H1 (cell line): ENCODE results near the gene AMOT. TPM values are rescaled to one million over a fixed set of nuclear protein-coding genes. Genes with fewer than 3 reads are reported as not detected.
"Not testable (repeated sequence)": the region's sequence is repeated elsewhere in the genome, so short reads cannot be mapped to it uniquely, and the experiment has no call there.

ENCODE experiments used
- CTCF ChIA-PET: fragments of 300-600 bp; sonication (Branson Sonifier 250); formaldehyde crosslinking; loops from one replicate; lab custom pipeline; 2021; ENCODE audit not compliant: partially characterized antibody; lab: Charles Lee
- POLR2A ChIA-PET: fragments of 300-600 bp; sonication (Branson Sonifier 250); formaldehyde crosslinking; loops from one replicate; lab custom pipeline; 2021; ENCODE audit warnings: inconsistent platforms; ENCODE audit not compliant: partially characterized antibody; lab: Charles Lee
- DNase-seq, 2 experiments: peaks; one replicate each; pipeline versions ENCODE4 v3.0.0 to v3.0.0-alpha.2; 2010 to 2022; ENCODE audit warnings: low spot score in 2 of 2, low read depth in 1 of 2, mixed read lengths in 1 of 2
- FAIRE-seq: peaks from 2 replicates; lab custom pipeline; 2011; peaks lifted over from hg19 to GRCh38; lab: Jason Lieb, UNC
- H2AFZ ChIP-seq: 2 replicates; pipeline ENCODE4 v1.8.1; 2012; ENCODE audit warnings: low read length, inconsistent platforms
- H2AK5ac ChIP-seq: 2 replicates; pipeline ENCODE4 v1.6.1; 2013; ENCODE audit warnings: low read depth, low read length
- H2BK120ac ChIP-seq: replicated peaks from 2 replicates; pipeline ENCODE3; 2013; ENCODE audit warnings: low read depth, low read length, inconsistent platforms
- H2BK12ac ChIP-seq: 2 replicates; pipeline ENCODE4 v1.6.1; 2013; ENCODE audit warnings: low read depth, low read length
- H2BK15ac ChIP-seq: 2 replicates; pipeline ENCODE4 v1.6.1; 2013; ENCODE audit warnings: low read length
- H2BK20ac ChIP-seq: 2 replicates; pipeline ENCODE4 v1.6.1; 2013; ENCODE audit warnings: low read length
- H2BK5ac ChIP-seq: 2 replicates; pipeline ENCODE4 v1.6.1; 2013; ENCODE audit warnings: low read depth, low read length
- H3K14ac ChIP-seq: 2 replicates; pipeline ENCODE4 v1.6.1; 2013; ENCODE audit warnings: inconsistent platforms; ENCODE audit not compliant: insufficient read length
- H3K18ac ChIP-seq: 2 replicates; pipeline ENCODE4 v1.6.1; 2013; ENCODE audit warnings: low read length; ENCODE audit errors: extremely low read depth
- H3K23ac ChIP-seq: 2 replicates; pipeline ENCODE4 v1.6.1; 2013; ENCODE audit warnings: inconsistent platforms; ENCODE audit not compliant: insufficient read length
- H3K23me2 ChIP-seq: 2 replicates; pipeline ENCODE4 v1.6.1; 2013; ENCODE audit warnings: low read depth, low read length
- H3K27ac ChIP-seq: 2 replicates; pipeline ENCODE4 v1.6.1; 2011; ENCODE audit warnings: low read depth, low read length, inconsistent platforms
- H3K27me3 ChIP-seq, 4 experiments: replicated peaks in 1 of 4; 1 replicate in 1 of 4; 2 replicates in 3 of 4; pipeline versions ENCODE4 v1.6.1 to v1.8.1; 2011 to 2013; ENCODE audit warnings: low read length in 3 of 4, mild to moderate bottlenecking in 3 of 4, inconsistent platforms in 2 of 4, mixed read lengths in 2 of 4, moderate library complexity in 1 of 4; ENCODE audit not compliant: control insufficient read depth in 3 of 4, insufficient read depth in 3 of 4; ENCODE audit errors: extremely low read depth in 1 of 4
- H3K36me3 ChIP-seq, 4 experiments: 2 replicates each; pipeline versions ENCODE4 v1.6.1 to v1.8.1; 2011 to 2013; ENCODE audit warnings: mild to moderate bottlenecking in 4 of 4, low read length in 3 of 4, moderate library complexity in 2 of 4, control low read depth in 1 of 4, inconsistent platforms in 1 of 4; ENCODE audit not compliant: insufficient read depth in 4 of 4, control insufficient read depth in 2 of 4
- H3K4ac ChIP-seq: replicated peaks from 2 replicates; pipeline ENCODE3; 2013; ENCODE audit warnings: low read length, low read depth, mixed read lengths, inconsistent platforms; ENCODE audit not compliant: insufficient read length
- H3K4me1 ChIP-seq, 4 experiments: replicated peaks in 1 of 4; 1 replicate in 1 of 4; 2 replicates in 3 of 4; pipeline versions ENCODE4 v1.6.1 to v1.8.1; 2011 to 2013; ENCODE audit warnings: low read length in 3 of 4, inconsistent platforms in 2 of 4, mixed read lengths in 1 of 4; ENCODE audit not compliant: insufficient read depth in 4 of 4, control insufficient read depth in 3 of 4
- H3K4me2 ChIP-seq, 2 experiments: 2 replicates each; pipeline versions ENCODE4 v1.6.1 to v1.8.1; 2011 to 2013; ENCODE audit warnings: low read depth in 2 of 2, low read length in 2 of 2, control low read depth in 1 of 2, inconsistent platforms in 1 of 2, mild to moderate bottlenecking in 1 of 2; ENCODE audit not compliant: insufficient read depth in 1 of 2
- H3K4me3 ChIP-seq, 4 experiments: fragments of 200-600, 300-600 bp in 1 of 4; sonication (generic), shearing (Covaris generic), sonication (Bioruptor Twin) in 1 of 4; 2 replicates each; pipeline versions ENCODE4 v1.5.1 to v1.8.1; 2011 to 2016; ENCODE audit warnings: low read length in 4 of 4, low read depth in 3 of 4, control low read depth in 2 of 4, inconsistent platforms in 2 of 4, mild to moderate bottlenecking in 2 of 4, mixed read lengths in 1 of 4, moderate library complexity in 1 of 4; ENCODE audit not compliant: insufficient read depth in 2 of 4; ENCODE audit errors: extremely low read depth in 1 of 4
- H3K56ac ChIP-seq: replicated peaks from 2 replicates; pipeline ENCODE3; 2013; ENCODE audit warnings: low read depth, mild to moderate bottlenecking, mixed read lengths, low read length, inconsistent platforms; ENCODE audit not compliant: insufficient read length
- H3K79me1 ChIP-seq: 2 replicates; pipeline ENCODE4 v1.6.1; 2013; ENCODE audit warnings: low read depth, low read length, control low read depth
- H3K79me2 ChIP-seq, 2 experiments: 2 replicates each; pipeline versions ENCODE4 v1.6.1 to v1.8.1; 2012 to 2013; ENCODE audit warnings: low read length in 2 of 2, mild to moderate bottlenecking in 2 of 2, inconsistent platforms in 1 of 2; ENCODE audit not compliant: insufficient read depth in 2 of 2, control insufficient read depth in 1 of 2
- H3K9ac ChIP-seq, 4 experiments: replicated peaks in 1 of 4; 1 replicate in 1 of 4; 2 replicates in 3 of 4; pipeline versions ENCODE4 v1.6.1 to v1.8.1; 2011 to 2013; ENCODE audit warnings: low read depth in 3 of 4, low read length in 3 of 4, control low read depth in 2 of 4, mild to moderate bottlenecking in 2 of 4, moderate library complexity in 2 of 4, inconsistent platforms in 1 of 4; ENCODE audit errors: extremely low read depth in 1 of 4
- H3K9me3 ChIP-seq, 2 experiments: 2 replicates each; pipeline versions ENCODE4 v1.6.1 to v1.8.1; 2012 to 2013; ENCODE audit warnings: mild to moderate bottlenecking in 2 of 2, moderate library complexity in 2 of 2, control low read depth in 1 of 2, inconsistent platforms in 1 of 2, low read depth in 1 of 2, low read length in 1 of 2, mixed read lengths in 1 of 2; ENCODE audit not compliant: insufficient read depth in 2 of 2
- H4K20me1 ChIP-seq, 2 experiments: replicated peaks in 1 of 2; 2 replicates each; pipeline versions ENCODE3 to v1.8.1; 2011 to 2013; ENCODE audit warnings: inconsistent platforms in 2 of 2, low read length in 2 of 2, mild to moderate bottlenecking in 1 of 2; ENCODE audit not compliant: insufficient read depth in 2 of 2, control insufficient read depth in 1 of 2
- H4K5ac ChIP-seq: 2 replicates; pipeline ENCODE4 v1.6.1; 2013; ENCODE audit warnings: low read length, low read depth, mixed read lengths, inconsistent platforms; ENCODE audit not compliant: insufficient read length
- H4K8ac ChIP-seq: 2 replicates; pipeline ENCODE4 v1.8.0; 2013; ENCODE audit warnings: mild to moderate bottlenecking, moderate library complexity, low read length, inconsistent platforms; ENCODE audit not compliant: insufficient read depth; ENCODE audit errors: extremely low read depth
- H4K91ac ChIP-seq: replicated peaks from 2 replicates; pipeline ENCODE3; 2013; ENCODE audit warnings: low read length, mixed read lengths, inconsistent platforms; ENCODE audit not compliant: insufficient read length
- WGBS, 2 experiments: shearing (Covaris generic) in 1 of 2; methylation state at CpG; one replicate each; pipeline versions ENCODE4 v1.1.6 to v1.1.7; 2013 to 2015; ENCODE audit warnings: low lambda C conversion rate in 2 of 2, mixed read lengths in 2 of 2, inconsistent platforms in 1 of 2, low coverage in 1 of 2, missing lambda C conversion rate in 1 of 2; ENCODE audit not compliant: insufficient replicate concordance in 2 of 2, insufficient coverage in 1 of 2, insufficient read length in 1 of 2; ENCODE audit errors: extremely low coverage in 1 of 2, missing lambda C conversion rate in 1 of 2; 5-methylcytosine and 5-hydroxymethylcytosine counted together
- polyA plus RNA-seq, 7 experiments: library from polyadenylated mRNA; depleted of rRNA in 3 of 7; stranded (reverse) in 5 of 7; unstranded in 2 of 7; fragments of >200 nt in 5 of 7; fragments of 200-250 nt in 2 of 7; gene quantifications; 1 replicate in 5 of 7; 2 replicates in 1 of 7; 4 replicates in 1 of 7; pipeline versions ENCODE4 v1.2.1 to v1.2.3, GENCODE V29; 2011 to 2013; ENCODE audit warnings: missing spikeins in 2 of 7, mixed read lengths in 2 of 7
- total RNA-seq: library from RNA; stranded (reverse); fragmentation: NEBNext Ultra II Directional; extraction: Animal tissue kit (Norgen Biotek cat#: 25700); gene quantifications from 2 replicates; pipeline ENCODE4 v1.2.1, GENCODE V29; 2021

The AMOT gene
- total and polyA plus RNA-seq, 2 of the 8 experiments (the other 6 are each of a cell fraction or from before 2014, with no cell fraction given): 2.3 to 7.1 TPM

GRCh38 chrX:112854901-112855300, 14.3 kb upstream of the AMOT start:
- CTCF ChIA-PET: interaction anchor here (0.8 kb wide), 1 partner anchor 32 kb away, joined by 3 read pairs; no protein-coding TSS in a partner anchor
- H2AFZ ChIP-seq, H2BK12ac ChIP-seq, H4K91ac ChIP-seq, H3K4ac ChIP-seq, DNase-seq, H3K23me2 ChIP-seq, H4K5ac ChIP-seq, H4K8ac ChIP-seq, H3K27me3 ChIP-seq, H3K4me1 ChIP-seq, H3K23ac ChIP-seq, POLR2A ChIA-PET, FAIRE-seq, H3K56ac ChIP-seq, H2BK5ac ChIP-seq, H3K18ac ChIP-seq, H2BK15ac ChIP-seq, H2BK20ac ChIP-seq, H3K36me3 ChIP-seq, H3K9me3 ChIP-seq, H3K9ac ChIP-seq, H3K79me2 ChIP-seq, H2AK5ac ChIP-seq, H3K79me1 ChIP-seq, H2BK120ac ChIP-seq, H3K4me2 ChIP-seq, H4K20me1 ChIP-seq, H3K27ac ChIP-seq, H3K4me3 ChIP-seq, H3K14ac ChIP-seq: not testable (repeated sequence)
- 93% methylated on average over 2 of the region's 26 CpGs; no CpG with 5 or more reads in 1 of the 2 experiments for WGBS, 2 experiments
